ENCODE measurements around the gene SAP30.

DNA sequence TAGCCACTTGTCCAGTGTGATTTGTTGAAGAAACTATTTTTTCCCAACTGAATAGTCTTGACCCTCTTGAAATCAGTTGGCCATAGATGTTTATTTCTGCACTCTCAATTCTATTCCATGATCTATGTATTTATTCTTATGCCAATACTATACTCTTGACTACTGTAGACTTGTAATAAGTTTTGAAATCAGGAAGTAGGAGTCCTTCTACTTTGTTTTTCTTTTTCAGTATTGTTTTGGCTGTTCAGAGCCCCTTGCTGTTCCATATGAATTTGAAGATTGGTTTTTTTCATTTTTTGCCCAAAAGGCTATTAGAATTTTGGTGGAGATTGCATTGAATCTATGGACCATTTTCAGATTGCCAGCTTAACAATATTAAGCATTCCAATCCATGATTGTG lies 10.2 kb downstream of the SAP30 start:
- TF ChIP-seq, protein P1, sequence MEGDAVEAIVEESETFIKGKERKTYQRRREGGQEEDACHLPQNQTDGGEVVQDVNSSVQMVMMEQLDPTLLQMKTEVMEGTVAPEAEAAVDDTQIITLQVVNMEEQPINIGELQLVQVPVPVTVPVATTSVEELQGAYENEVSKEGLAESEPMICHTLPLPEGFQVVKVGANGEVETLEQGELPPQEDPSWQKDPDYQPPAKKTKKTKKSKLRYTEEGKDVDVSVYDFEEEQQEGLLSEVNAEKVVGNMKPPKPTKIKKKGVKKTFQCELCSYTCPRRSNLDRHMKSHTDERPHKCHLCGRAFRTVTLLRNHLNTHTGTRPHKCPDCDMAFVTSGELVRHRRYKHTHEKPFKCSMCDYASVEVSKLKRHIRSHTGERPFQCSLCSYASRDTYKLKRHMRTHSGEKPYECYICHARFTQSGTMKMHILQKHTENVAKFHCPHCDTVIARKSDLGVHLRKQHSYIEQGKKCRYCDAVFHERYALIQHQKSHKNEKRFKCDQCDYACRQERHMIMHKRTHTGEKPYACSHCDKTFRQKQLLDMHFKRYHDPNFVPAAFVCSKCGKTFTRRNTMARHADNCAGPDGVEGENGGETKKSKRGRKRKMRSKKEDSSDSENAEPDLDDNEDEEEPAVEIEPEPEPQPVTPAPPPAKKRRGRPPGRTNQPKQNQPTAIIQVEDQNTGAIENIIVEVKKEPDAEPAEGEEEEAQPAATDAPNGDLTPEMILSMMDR (conservative IDR thresholded peaks at IDR 0.05; ENCODE audit: low read depth in 2 of 2): no peak
- TF ChIP-seq, protein P2, sequence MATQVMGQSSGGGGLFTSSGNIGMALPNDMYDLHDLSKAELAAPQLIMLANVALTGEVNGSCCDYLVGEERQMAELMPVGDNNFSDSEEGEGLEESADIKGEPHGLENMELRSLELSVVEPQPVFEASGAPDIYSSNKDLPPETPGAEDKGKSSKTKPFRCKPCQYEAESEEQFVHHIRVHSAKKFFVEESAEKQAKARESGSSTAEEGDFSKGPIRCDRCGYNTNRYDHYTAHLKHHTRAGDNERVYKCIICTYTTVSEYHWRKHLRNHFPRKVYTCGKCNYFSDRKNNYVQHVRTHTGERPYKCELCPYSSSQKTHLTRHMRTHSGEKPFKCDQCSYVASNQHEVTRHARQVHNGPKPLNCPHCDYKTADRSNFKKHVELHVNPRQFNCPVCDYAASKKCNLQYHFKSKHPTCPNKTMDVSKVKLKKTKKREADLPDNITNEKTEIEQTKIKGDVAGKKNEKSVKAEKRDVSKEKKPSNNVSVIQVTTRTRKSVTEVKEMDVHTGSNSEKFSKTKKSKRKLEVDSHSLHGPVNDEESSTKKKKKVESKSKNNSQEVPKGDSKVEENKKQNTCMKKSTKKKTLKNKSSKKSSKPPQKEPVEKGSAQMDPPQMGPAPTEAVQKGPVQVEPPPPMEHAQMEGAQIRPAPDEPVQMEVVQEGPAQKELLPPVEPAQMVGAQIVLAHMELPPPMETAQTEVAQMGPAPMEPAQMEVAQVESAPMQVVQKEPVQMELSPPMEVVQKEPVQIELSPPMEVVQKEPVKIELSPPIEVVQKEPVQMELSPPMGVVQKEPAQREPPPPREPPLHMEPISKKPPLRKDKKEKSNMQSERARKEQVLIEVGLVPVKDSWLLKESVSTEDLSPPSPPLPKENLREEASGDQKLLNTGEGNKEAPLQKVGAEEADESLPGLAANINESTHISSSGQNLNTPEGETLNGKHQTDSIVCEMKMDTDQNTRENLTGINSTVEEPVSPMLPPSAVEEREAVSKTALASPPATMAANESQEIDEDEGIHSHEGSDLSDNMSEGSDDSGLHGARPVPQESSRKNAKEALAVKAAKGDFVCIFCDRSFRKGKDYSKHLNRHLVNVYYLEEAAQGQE (IDR thresholded peaks at IDR 0.05; ENCODE audit: unreplicated experiment): no peak
- TF ChIP-seq EZH2 (IDR thresholded peaks at IDR 0.05; ENCODE audit: low read depth, unreplicated experiment): no peak
- TF ChIP-seq POLR2AphosphoS5 (IDR thresholded peaks at IDR 0.05; ENCODE audit: low read depth): no peak
- TF ChIP-seq CREB1 (CRISPR knock-in tag; IDR thresholded peaks at IDR 0.05; ENCODE audit: low read depth): no peak
- TF ChIP-seq EZH2phosphoT487 (IDR thresholded peaks at IDR 0.05; ENCODE audit: unreplicated experiment): no peak
- TF ChIP-seq NANOG (IDR thresholded peaks at IDR 0.05; ENCODE audit: borderline replicate concordance): no peak
- TF ChIP-seq STAT1 (IDR thresholded peaks at IDR 0.05; ENCODE audit: unreplicated experiment): no peak

Data from GM23338 (cell line).